ENCODE measurements around the gene SELL. TPM values are rescaled to one million over a fixed set of nuclear protein-coding genes. Genes with fewer than 3 reads are reported as not detected.

Gene SELL
- total and polyA plus RNA-seq, 2 of the 4 experiments (the other 2 are of a cell fraction): not detected

DNA sequence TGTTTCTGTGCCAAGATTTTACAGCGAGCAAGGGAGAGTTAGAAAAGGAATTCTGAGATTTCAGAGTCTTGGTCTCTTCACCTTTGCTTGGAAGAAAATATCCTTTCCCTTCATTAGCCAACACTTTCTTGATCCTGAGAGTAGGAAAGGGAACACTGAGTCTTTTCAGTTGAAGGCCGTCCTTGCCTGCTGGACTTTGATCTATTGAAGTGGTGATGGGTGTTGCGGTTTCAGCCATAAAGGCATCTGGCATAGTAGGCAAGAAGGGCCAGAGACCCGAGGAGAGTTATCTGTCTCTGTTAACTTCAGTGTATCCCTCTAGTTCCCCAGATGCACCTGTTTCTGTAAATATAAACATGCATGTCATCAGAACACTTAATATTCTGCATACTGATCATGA lies 12.7 kb upstream of the SELL start:
- Histone ChIP-seq H3K14ac (replicated peaks; ENCODE audit: low read depth, low read length) (no peak overlapping the region), H4K91ac (ENCODE audit: insufficient read depth, low read depth, low read length) (no peak overlapping the region), H2BK120ac (ENCODE audit: low read depth, low read length) (no peak overlapping the region), H2AK9ac (replicated peaks; ENCODE audit: low read depth, low read length, poor library complexity) (no peak overlapping the region), H3K27me3 (ENCODE audit: control insufficient read depth, insufficient read depth, low read length) (no peaks in the 10 kb centered on the region; the same call in none of the 2 replicates), H3K9me1 (ENCODE audit: insufficient read depth, low read length) (no peaks in the 10 kb centered on the region), H2BK5ac (ENCODE audit: low read depth, low read length, poor library complexity, severe bottlenecking) (no peak overlapping the region), H2BK20ac (ENCODE audit: low read depth, low read length) (no peak overlapping the region), H3K18ac (ENCODE audit: low read depth, low read length) (no peak overlapping the region), H3K4me1 (ENCODE audit: control insufficient read depth, insufficient read depth, low read length) (no peaks in the 10 kb centered on the region), H4K20me1 (ENCODE audit: insufficient read depth, low read length) (no peaks in the 10 kb centered on the region), H3K23ac (ENCODE audit: low read depth, low read length) (no peak overlapping the region), H3K27ac (ENCODE audit: insufficient read depth, low read length) (no peak overlapping the region), H3K9me3 (ENCODE audit: control insufficient read depth, insufficient read depth, low read length) (no peaks in the 10 kb centered on the region), H3K4ac (ENCODE audit: low read depth, low read length) (no peak overlapping the region), H2AFZ (replicated peaks; ENCODE audit: low read length, poor library complexity) (no peak overlapping the region), H2AK5ac (ENCODE audit: low read depth, low read length) (no peak overlapping the region), H3K9ac (ENCODE audit: low read depth, low read length) (no peak overlapping the region), H3K56ac (ENCODE audit: extremely low read depth, insufficient read depth, low read length) (no peak overlapping the region), H4K8ac (ENCODE audit: low read depth in 2 of 2, low read length in 2 of 2) (no peak overlapping the region), H3K79me1 (ENCODE audit: low read depth in 1 of 2, low read length in 2 of 2) (no peaks in the 10 kb centered on the region), H3K4me2 (ENCODE audit: low read depth, low read length) (no peak overlapping the region), H4K5ac (ENCODE audit: low read depth, low read length) (no peak overlapping the region), H2BK15ac (ENCODE audit: low read depth, low read length) (no peak overlapping the region), H3K4me3 (ENCODE audit: insufficient read depth, low read depth, low read length) (no peak overlapping the region), H3K36me3 (ENCODE audit: control insufficient read depth, insufficient read depth, low read length) (no peaks in the 10 kb centered on the region)
- BruUV-seq (replicated peaks): no TSS peak
- in situ Hi-C loops (cut with MboI; ENCODE audit: low sequenced_read_pairs): no loop called here
- WGBS, 2 experiments (ENCODE audit: extremely low coverage in 2 of 2, insufficient read length in 1 of 2): no CpG with 5 or more reads among the region's 4 CpGs
- ChIA-PET POLR2A (ENCODE audit: unreplicated experiment) (no interaction called here), CTCF (no interaction called here)
- no peak for TF ChIP-seq CHD1 (IDR thresholded peaks at IDR 0.05; ENCODE audit: low read depth, low read length)
- TF ChIP-seq, protein P1, sequence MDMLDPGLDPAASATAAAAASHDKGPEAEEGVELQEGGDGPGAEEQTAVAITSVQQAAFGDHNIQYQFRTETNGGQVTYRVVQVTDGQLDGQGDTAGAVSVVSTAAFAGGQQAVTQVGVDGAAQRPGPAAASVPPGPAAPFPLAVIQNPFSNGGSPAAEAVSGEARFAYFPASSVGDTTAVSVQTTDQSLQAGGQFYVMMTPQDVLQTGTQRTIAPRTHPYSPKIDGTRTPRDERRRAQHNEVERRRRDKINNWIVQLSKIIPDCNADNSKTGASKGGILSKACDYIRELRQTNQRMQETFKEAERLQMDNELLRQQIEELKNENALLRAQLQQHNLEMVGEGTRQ (IDR thresholded peaks at IDR 0.05; ENCODE audit: low read depth, low read length): no peak
- no peak for TF ChIP-seq CEBPB (IDR thresholded peaks at IDR 0.05; ENCODE audit: low read depth, low read length)
- no peak for TF ChIP-seq POLR2A (IDR thresholded peaks at IDR 0.05; ENCODE audit: low read depth, low read length)
- TF ChIP-seq MXI1 (IDR thresholded peaks at IDR 0.05; ENCODE audit: borderline replicate concordance, low read depth, low read length): no peak
- TF ChIP-seq MAFK (IDR thresholded peaks at IDR 0.05; ENCODE audit: low read depth, low read length): no peak
- no peak for TF ChIP-seq CTCF (conservative IDR thresholded peaks at IDR 0.05; ENCODE audit: low read depth, low read length)
- no peak for TF ChIP-seq RAD21 (IDR thresholded peaks at IDR 0.05; ENCODE audit: low read length)
- no peak for TF ChIP-seq FOS (IDR thresholded peaks at IDR 0.05; ENCODE audit: low read depth, low read length)
- no peak for TF ChIP-seq RCOR1 (IDR thresholded peaks at IDR 0.05; ENCODE audit: insufficient replicate concordance, low read length)
- TF ChIP-seq SMC3 (IDR thresholded peaks at IDR 0.05; ENCODE audit: low read depth, low read length): no peak
- TF ChIP-seq MAZ (IDR thresholded peaks at IDR 0.05; ENCODE audit: borderline replicate concordance, low read depth, low read length): no peak
- TF ChIP-seq ELK1 (IDR thresholded peaks at IDR 0.05; ENCODE audit: borderline replicate concordance, low read depth, low read length): no peak
- no peak for TF ChIP-seq BHLHE40 (IDR thresholded peaks at IDR 0.05; ENCODE audit: low read depth, low read length)
- no peak for TF ChIP-seq RFX5 (IDR thresholded peaks at IDR 0.05; ENCODE audit: low read depth, low read length)
- no peak for TF ChIP-seq NFE2L2 (IDR thresholded peaks at IDR 0.05; ENCODE audit: low read depth, low read length)
- intact Hi-C loops (cut with micrococcal nuclease): no loop called here
- no peak for ATAC-seq (ENCODE audit: low read depth)
- dilution Hi-C loops (cut with HindIII; ENCODE audit: low sequenced_read_pairs, unreplicated experiment): no loop called here
- DNase-seq: no peak

All from IMR-90 (cell line).